AG20443 (cell line): Measurements from ENCODE around the gene PSMD13.
"Not testable (repeated sequence)": the region's sequence is repeated elsewhere in the genome, so short reads cannot be mapped to it uniquely, and the experiment has no call there.

Experiments
- DNase-seq: peaks from one replicate; pipeline ENCODE4 v3.0.0; 2012; ENCODE audit warnings: low spot score, mixed read lengths

PSMD13 gene

GRCh38 chr11:218815-219593 is 17.8 kb upstream of the PSMD13 start:
- no peak for DNase-seq

GRCh38 chr11:220641-221215 is 16.0 kb upstream of the PSMD13 start:
- DNase-seq = not testable (repeated sequence)

- DNase-seq = no peak
Observed at GRCh38 chr11:221539-221938, 15.2 kb upstream of the PSMD13 start.

GRCh38 chr11:221998-222789 is 14.6 kb upstream of the PSMD13 start:
- no peak for DNase-seq

GRCh38 chr11:223026-223789 is 13.6 kb upstream of the PSMD13 start:
- no peak for DNase-seq

- no peak for DNase-seq
Observed at GRCh38 chr11:223884-224283, 12.9 kb upstream of the PSMD13 start.

- no peak for DNase-seq
Observed at GRCh38 chr11:224424-224823, 12.4 kb upstream of the PSMD13 start.

GRCh38 chr11:225734-226453 is 10.9 kb upstream of the PSMD13 start:
- no peak for DNase-seq

GRCh38 chr11:227824-228379 is 8.9 kb upstream of the PSMD13 start:
- no peak for DNase-seq

- no peak for DNase-seq
Observed at GRCh38 chr11:230431-230830, 6.3 kb upstream of the PSMD13 start.

GRCh38 chr11:232783-233565 is 3.8 kb upstream of the PSMD13 start:
- DNase-seq = no peak

- no peak for DNase-seq
Observed at GRCh38 chr11:235180-235579, 1.6 kb upstream of the PSMD13 start.

- no peak for DNase-seq
Observed at GRCh38 chr11:235609-235996, 1.2 kb upstream of the PSMD13 start.

GRCh38 chr11:235997-236773 is 591 bp upstream of the PSMD13 start, which contains the start of gene SIRT3:
TSS of gene SIRT3 (minus strand) at chr11:236342. CDS start at chr11:236328, 14 bp downstream.
- peak; percentile 98 for DNase-seq

- DNase-seq = not testable (repeated sequence)
Observed at GRCh38 chr11:238346-238745, 1.6 kb downstream of the PSMD13 start.

GRCh38 chr11:240315-240714 is 3.5 kb downstream of the PSMD13 start:
- no peak for DNase-seq

GRCh38 chr11:241634-242033 is 4.9 kb downstream of the PSMD13 start:
- DNase-seq = no peak

- no peak for DNase-seq
Observed at GRCh38 chr11:244376-244775, 7.6 kb downstream of the PSMD13 start.

- DNase-seq = no peak
Observed at GRCh38 chr11:249062-249461, 12.3 kb downstream of the PSMD13 start.

- DNase-seq = no peak
Observed at GRCh38 chr11:250274-250673, 13.5 kb downstream of the PSMD13 start.
